ENCODE data around the gene INPP1. TPM values are rescaled to one million over a fixed set of nuclear protein-coding genes. Genes with fewer than 3 reads are reported as not detected.

Gene INPP1
- total and polyA plus RNA-seq, 2 of the 8 experiments (the other 6 are each of a cell fraction or from before 2014, with no cell fraction given), result 0.88 to 3.0 TPM

DNA sequence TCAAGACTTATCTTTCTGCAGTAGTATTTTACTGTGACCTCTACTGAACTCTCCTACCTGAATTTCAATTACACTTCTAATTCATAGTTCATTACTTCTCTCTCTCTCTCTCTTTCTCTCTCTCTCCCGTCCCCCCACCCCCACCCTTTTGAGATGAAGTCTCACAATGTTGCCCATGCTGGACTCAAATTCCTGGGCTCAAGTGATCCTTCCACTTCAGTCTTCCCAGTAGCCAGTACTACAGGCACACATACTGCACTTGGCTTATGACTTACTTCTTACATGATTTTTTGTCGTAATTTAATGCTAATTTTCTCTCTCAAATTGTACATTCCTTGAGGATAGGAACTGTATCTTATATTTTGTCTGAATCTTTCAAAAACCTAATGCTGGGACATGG, 17.8 kb upstream of the INPP1 start (continued):
- no peak for TF ChIP-seq TAF7 (optimal IDR thresholded peaks at IDR 0.05; ENCODE audit: borderline replicate concordance, low read depth, low read length)

Data from H1 (cell line).